ENCODE data around the gene CCNE1.

CCNE1 gene

GRCh38 chr19:29811125-29812079 is at the start of gene CCNE1:
TSS of gene CCNE1 (plus strand) at chr19:29811991. CDS start at chr19:29812556, 565 bp downstream.
- DNase-seq (ENCODE audit: low read depth): peak; percentile 84
- TF ChIP-seq CTCF (IDR thresholded peaks at IDR 0.05; ENCODE audit: low read length, missing control alignments): no peak
- H3K4me3 ChIP-seq (replicated peaks; ENCODE audit: low read depth, low read length): peak within 1 kb of the TSS; percentile 53

GRCh38 chr19:29763196-29763595 is 48.6 kb upstream of the CCNE1 start:
- TF ChIP-seq CTCF (IDR thresholded peaks at IDR 0.05; ENCODE audit: low read length, missing control alignments): no peak
- no peak for DNase-seq (ENCODE audit: low read depth)

GRCh38 chr19:29764361-29764760 is 47.4 kb upstream of the CCNE1 start:
- TF ChIP-seq CTCF (IDR thresholded peaks at IDR 0.05; ENCODE audit: low read length, missing control alignments): no peak
- no peak for DNase-seq (ENCODE audit: low read depth)
- no peak overlapping the region for H3K4me3 ChIP-seq (replicated peaks; ENCODE audit: low read depth, low read length)

More at GRCh38 chr19:29763196-29763595, 48.6 kb upstream of the CCNE1 start:
- H3K4me3 ChIP-seq (replicated peaks; ENCODE audit: low read depth, low read length): no peak overlapping the region

GRCh38 chr19:29766100-29766499 is 45.7 kb upstream of the CCNE1 start:
- DNase-seq (ENCODE audit: low read depth): no peak
- H3K4me3 ChIP-seq (replicated peaks; ENCODE audit: low read depth, low read length): no peak overlapping the region
- no peak for TF ChIP-seq CTCF (IDR thresholded peaks at IDR 0.05; ENCODE audit: low read length, missing control alignments)

- no peak for DNase-seq (ENCODE audit: low read depth)
- H3K4me3 ChIP-seq (replicated peaks; ENCODE audit: low read depth, low read length): no peak overlapping the region
- TF ChIP-seq CTCF (IDR thresholded peaks at IDR 0.05; ENCODE audit: low read length, missing control alignments): no peak
These were observed 44.6 kb upstream of the CCNE1 start for GRCh38 chr19:29767039-29767735.

DNA sequence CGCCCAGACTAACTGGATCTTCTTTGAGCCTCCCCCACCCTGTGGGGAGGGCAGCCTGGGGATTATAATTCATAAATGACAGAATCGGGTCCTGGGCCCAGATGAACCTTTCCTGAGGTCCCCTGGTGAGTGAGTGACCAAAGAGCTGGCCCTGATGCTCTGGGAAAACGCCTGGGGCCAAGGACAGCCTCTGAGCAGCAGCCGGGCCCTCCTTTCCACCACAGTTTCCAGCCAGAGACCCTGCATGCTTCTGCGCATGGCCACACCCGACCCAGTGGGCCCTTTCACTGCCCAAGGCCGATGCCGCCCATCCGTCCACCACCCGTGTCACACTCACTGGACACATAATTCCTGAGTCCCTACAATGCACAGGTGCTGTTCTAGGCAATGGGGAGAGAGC is 43.6 kb upstream of the CCNE1 start:
- DNase-seq (ENCODE audit: low read depth): no peak
- H3K4me3 ChIP-seq (replicated peaks; ENCODE audit: low read depth, low read length): no peak overlapping the region
- no peak for TF ChIP-seq CTCF (IDR thresholded peaks at IDR 0.05; ENCODE audit: low read length, missing control alignments)
